ENCODE measurements around the gene RAPGEF3. TPM values are rescaled to one million over a fixed set of nuclear protein-coding genes. Genes with fewer than 3 reads are reported as not detected.
A peak's percentile ranks its signal among the peaks of the same experiment; 100 is the strongest.

The RAPGEF3 gene
- total RNA-seq, 6 experiments from 2014 or later = 2.0 to 4.1 (median 3.1) TPM

DNA sequence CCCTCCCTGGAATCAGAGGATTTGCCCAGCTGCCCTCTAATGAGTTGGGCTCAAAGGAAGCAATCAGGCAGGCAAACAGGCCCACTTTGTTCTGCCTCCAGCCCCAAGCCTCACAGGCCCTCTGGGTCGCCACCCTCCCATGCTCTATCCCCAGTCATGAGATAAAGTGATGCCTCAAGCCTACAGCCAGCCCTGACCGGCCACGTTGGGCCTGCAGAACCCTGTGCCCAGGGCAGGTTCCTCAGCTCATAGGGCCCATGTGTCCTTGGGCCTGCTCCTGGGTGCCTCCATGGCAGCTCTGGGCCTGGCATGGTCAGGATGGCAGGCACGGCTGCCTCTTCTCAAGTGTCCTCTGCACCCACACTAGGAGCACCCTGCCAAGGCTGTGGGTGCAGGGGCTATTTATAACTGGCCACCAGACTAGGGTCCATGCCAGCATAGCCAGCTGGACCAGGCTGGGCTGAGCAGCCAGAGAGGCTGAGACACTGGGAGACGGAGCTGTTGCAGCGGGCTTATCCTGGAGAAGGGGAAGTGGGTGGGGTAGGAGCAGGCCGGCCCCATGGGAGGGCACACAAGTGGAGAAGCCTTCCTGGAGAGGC, 40.8 kb upstream of the RAPGEF3 start:
- no peaks in the 10 kb centered on the region for H3K9me3 Mint-ChIP-seq
- 0 out of 2 replicates have a peak, but pooled peaks cover 5% of the 10 kb centered on the region for H3K36me3 Mint-ChIP-seq (ENCODE audit: low read depth)
- H3K27ac Mint-ChIP-seq = peak overlapping the region; percentile 49; the same call in 1 of the 2 replicates
- H3K4me1 Mint-ChIP-seq (ENCODE audit: low read depth) = peaks cover 51% of the 10 kb centered on the region
- peaks cover 6% of the 10 kb centered on the region for H3K27me3 Mint-ChIP-seq (ENCODE audit: insufficient read depth)
- no peak for DNase-seq
- TF ChIP-seq, protein P1, sequence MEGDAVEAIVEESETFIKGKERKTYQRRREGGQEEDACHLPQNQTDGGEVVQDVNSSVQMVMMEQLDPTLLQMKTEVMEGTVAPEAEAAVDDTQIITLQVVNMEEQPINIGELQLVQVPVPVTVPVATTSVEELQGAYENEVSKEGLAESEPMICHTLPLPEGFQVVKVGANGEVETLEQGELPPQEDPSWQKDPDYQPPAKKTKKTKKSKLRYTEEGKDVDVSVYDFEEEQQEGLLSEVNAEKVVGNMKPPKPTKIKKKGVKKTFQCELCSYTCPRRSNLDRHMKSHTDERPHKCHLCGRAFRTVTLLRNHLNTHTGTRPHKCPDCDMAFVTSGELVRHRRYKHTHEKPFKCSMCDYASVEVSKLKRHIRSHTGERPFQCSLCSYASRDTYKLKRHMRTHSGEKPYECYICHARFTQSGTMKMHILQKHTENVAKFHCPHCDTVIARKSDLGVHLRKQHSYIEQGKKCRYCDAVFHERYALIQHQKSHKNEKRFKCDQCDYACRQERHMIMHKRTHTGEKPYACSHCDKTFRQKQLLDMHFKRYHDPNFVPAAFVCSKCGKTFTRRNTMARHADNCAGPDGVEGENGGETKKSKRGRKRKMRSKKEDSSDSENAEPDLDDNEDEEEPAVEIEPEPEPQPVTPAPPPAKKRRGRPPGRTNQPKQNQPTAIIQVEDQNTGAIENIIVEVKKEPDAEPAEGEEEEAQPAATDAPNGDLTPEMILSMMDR (IDR thresholded peaks at IDR 0.05) = no peak
- no peak overlapping the region for H3K4me3 Mint-ChIP-seq

GRCh38 chr12:47798382-47798948, 39.8 kb upstream of the RAPGEF3 start:
- H3K27ac Mint-ChIP-seq = no peak overlapping the region
- no peak for DNase-seq
- H3K4me3 Mint-ChIP-seq = no peak overlapping the region
- no peaks in the 10 kb centered on the region for H3K9me3 Mint-ChIP-seq
- H3K36me3 Mint-ChIP-seq (ENCODE audit: low read depth) = 0 out of 2 replicates have a peak, but pooled peaks cover 11% of the 10 kb centered on the region
- H3K4me1 Mint-ChIP-seq (ENCODE audit: low read depth) = peaks cover 41% of the 10 kb centered on the region
- peaks cover 7% of the 10 kb centered on the region for H3K27me3 Mint-ChIP-seq (ENCODE audit: insufficient read depth)
- TF ChIP-seq, protein P1 (IDR thresholded peaks at IDR 0.05) = no peak

DNA sequence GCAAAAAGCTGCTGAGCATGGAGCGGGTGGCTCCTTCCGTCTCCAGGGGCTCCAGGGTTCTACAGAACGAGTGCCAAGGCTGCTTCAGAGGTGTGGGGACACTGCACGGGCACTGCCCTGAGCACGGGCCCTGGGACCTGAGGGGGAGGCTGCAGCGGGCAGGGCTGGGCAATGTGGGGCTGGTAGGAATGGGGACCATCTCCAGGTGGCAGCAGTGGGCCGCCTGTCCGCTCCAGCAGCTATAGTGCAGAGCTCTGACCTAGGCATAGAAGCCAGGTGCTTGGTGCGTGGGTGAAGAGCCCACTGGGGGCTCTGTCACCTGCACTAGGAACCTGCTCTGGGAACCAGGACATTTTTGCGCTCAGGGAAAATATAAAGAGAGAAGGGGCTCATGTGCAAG, 38.8 kb upstream of the RAPGEF3 start:
- H3K27ac Mint-ChIP-seq = no peak overlapping the region
- peaks cover 5% of the 10 kb centered on the region for H3K27me3 Mint-ChIP-seq (ENCODE audit: insufficient read depth)
- TF ChIP-seq, protein P1 (IDR thresholded peaks at IDR 0.05) = peak; percentile 42; the same call in 1 of the 2 replicates
- H3K4me1 Mint-ChIP-seq (ENCODE audit: low read depth) = peaks cover 31% of the 10 kb centered on the region
- no peak overlapping the region for H3K4me3 Mint-ChIP-seq
- DNase-seq = no peak
- H3K9me3 Mint-ChIP-seq = no peaks in the 10 kb centered on the region
- H3K36me3 Mint-ChIP-seq (ENCODE audit: low read depth) = peaks cover 15% of the 10 kb centered on the region

GRCh38 chr12:47795814-47796411, 37.2 kb upstream of the RAPGEF3 start:
- no peak overlapping the region for H3K27ac Mint-ChIP-seq
- TF ChIP-seq, protein P1 (IDR thresholded peaks at IDR 0.05) = no peak
- H3K36me3 Mint-ChIP-seq (ENCODE audit: low read depth) = peaks cover 17% of the 10 kb centered on the region
- H3K27me3 Mint-ChIP-seq (ENCODE audit: insufficient read depth) = peaks cover 4% of the 10 kb centered on the region
- no peak overlapping the region for H3K4me3 Mint-ChIP-seq
- H3K4me1 Mint-ChIP-seq (ENCODE audit: low read depth) = peaks cover 16% of the 10 kb centered on the region; the same call in 1 of the 2 replicates
- no peak for DNase-seq
- no peaks in the 10 kb centered on the region for H3K9me3 Mint-ChIP-seq

- peaks cover 17% of the 10 kb centered on the region for H3K36me3 Mint-ChIP-seq (ENCODE audit: low read depth)
- H3K4me3 Mint-ChIP-seq = no peak overlapping the region
Measured at GRCh38 chr12:47795121-47795813, 36.6 kb upstream of the RAPGEF3 start.

More at GRCh38 chr12:47795121-47795813, 36.6 kb upstream of the RAPGEF3 start:
- Mint-ChIP-seq H3K9me3 (no peaks in the 10 kb centered on the region), H3K4me1 (ENCODE audit: low read depth) (peaks cover 12% of the 10 kb centered on the region; the same call in 1 of the 2 replicates), H3K27ac (no peak overlapping the region), H3K27me3 (ENCODE audit: insufficient read depth) (peaks cover 3% of the 10 kb centered on the region; the same call in 1 of the 2 replicates)
- TF ChIP-seq, protein P1 (IDR thresholded peaks at IDR 0.05) = no peak
- DNase-seq = no peak

Measured in HFFc6 (cell line).